GM23338 (cell line): Measurements from ENCODE around the gene MRC2. TPM values are rescaled to one million over a fixed set of nuclear protein-coding genes. Genes with fewer than 3 reads are reported as not detected.

Experiments used
- ATAC-seq: fragments of 200-7000 bp; cut with Tn5 transposase; 3 replicates; pipeline ENCODE4 v1.9.1; 2020
- DNase-seq: peaks from one replicate; pipeline ENCODE4 v3.0.0-alpha.2; 2015; ENCODE audit warnings: low spot score
- H2AFZ ChIP-seq: fragments of 200-600 bp; sonication (generic); 2 replicates; pipeline ENCODE4 v1.8.0; 2016; ENCODE audit warnings: antibody characterized with exemption, mild to moderate bottlenecking, moderate library complexity
- H3F3A ChIP-seq: fragments of 200-600 bp; sonication (generic); replicated peaks from 2 replicates; pipeline ENCODE4 v1.8.0; 2017; ENCODE audit warnings: antibody characterized with exemption, mixed run types, low read depth
- H3K27ac ChIP-seq: fragments of 200-600 bp; sonication (generic); 2 replicates; pipeline ENCODE4 v1.6.1; 2016; ENCODE audit warnings: low read depth
- H3K27me3 ChIP-seq: fragments of 200-600 bp; sonication (generic); 2 replicates; pipeline ENCODE4 v1.8.0; 2016; ENCODE audit warnings: mild to moderate bottlenecking, mixed run types, moderate library complexity; ENCODE audit not compliant: insufficient read depth
- H3K36me3 ChIP-seq: fragments of 200-600 bp; sonication (generic); 2 replicates; pipeline ENCODE4 v1.8.0; 2016; ENCODE audit warnings: mild to moderate bottlenecking; ENCODE audit not compliant: insufficient read depth
- H3K4me1 ChIP-seq: fragments of 200-600 bp; sonication (generic); 2 replicates; pipeline ENCODE4 v1.8.0; 2016; ENCODE audit warnings: mild to moderate bottlenecking, moderate library complexity; ENCODE audit not compliant: insufficient read depth
- H3K4me2 ChIP-seq: fragments of 200-600 bp; sonication (generic); 2 replicates; pipeline ENCODE4 v1.7.1; 2017; ENCODE audit warnings: mixed run types
- H3K4me3 ChIP-seq: fragments of 200-600 bp; sonication (generic); 2 replicates; pipeline ENCODE4 v1.6.1; 2016; ENCODE audit warnings: mixed run types
- H3K79me2 ChIP-seq: fragments of 200-600 bp; sonication (generic); replicated peaks from 2 replicates; pipeline ENCODE4 v1.8.0; 2017; ENCODE audit warnings: mild to moderate bottlenecking; ENCODE audit not compliant: insufficient read depth
- H3K9me2 ChIP-seq: fragments of 200-600 bp; sonication (generic); 2 replicates; pipeline ENCODE4 v1.8.0; 2017; ENCODE audit not compliant: insufficient read depth
- H4K20me1 ChIP-seq: fragments of 200-600 bp; sonication (generic); replicated peaks from 2 replicates; pipeline ENCODE4 v1.8.0; 2017; ENCODE audit warnings: mild to moderate bottlenecking; ENCODE audit not compliant: insufficient read depth
- H3K27ac Mint-ChIP-seq: 2 replicates; pipeline ENCODE4 v1.8.0; 2020; ENCODE audit warnings: inconsistent platforms, mild to moderate bottlenecking, moderate library complexity, mixed read lengths
- H3K27me3 Mint-ChIP-seq: 3 replicates; pipeline ENCODE4 v1.8.0; 2022; ENCODE audit warnings: low read depth, mild to moderate bottlenecking, moderate library complexity, mixed read lengths, inconsistent platforms; ENCODE audit not compliant: insufficient read depth, poor library complexity
- H3K36me3 Mint-ChIP-seq: 3 replicates; pipeline ENCODE4 v1.8.0; 2021; ENCODE audit warnings: low read depth, mild to moderate bottlenecking, inconsistent platforms, moderate library complexity, mixed read lengths
- H3K4me1 Mint-ChIP-seq: 3 replicates; pipeline ENCODE4 v1.8.0; 2020; ENCODE audit warnings: mild to moderate bottlenecking, inconsistent platforms, mixed read lengths
- H3K4me3 Mint-ChIP-seq: 3 replicates; pipeline ENCODE4 v1.8.0; 2021; ENCODE audit warnings: moderate library complexity, mild to moderate bottlenecking, inconsistent platforms, mixed read lengths
- H3K9me3 Mint-ChIP-seq: 3 replicates; pipeline ENCODE4 v1.8.0; 2020; ENCODE audit warnings: moderate library complexity, mild to moderate bottlenecking, inconsistent platforms, mixed read lengths
- CREB1 ChIP-seq: fragments of 250-450 bp; sonication (Bioruptor Pico); IDR thresholded peaks from 2 replicates; pipeline ENCODE4 v1.5.0; 2020; ENCODE audit warnings: low read depth, mild to moderate bottlenecking, moderate library complexity
- EZH2 ChIP-seq: fragments of 200-600 bp; sonication (generic); IDR thresholded peaks from one replicate; pipeline ENCODE4 v1.8.0; 2017; ENCODE audit warnings: antibody characterized with exemption, mild to moderate bottlenecking, low read depth; ENCODE audit not compliant: unreplicated experiment
- EZH2phosphoT487 ChIP-seq: fragments of 200-600 bp; sonication (generic); IDR thresholded peaks from one replicate; pipeline ENCODE4 v1.8.1; 2018; ENCODE audit warnings: antibody characterized with exemption; ENCODE audit not compliant: unreplicated experiment
- JUNB ChIP-seq: IDR thresholded peaks from one replicate; pipeline ENCODE4 v1.6.1; 2016; ENCODE audit warnings: antibody characterized with exemption; ENCODE audit not compliant: unreplicated experiment
- NANOG ChIP-seq: IDR thresholded peaks from 2 replicates; pipeline ENCODE4 v1.6.1; 2016; ENCODE audit warnings: antibody characterized with exemption, borderline replicate concordance
- POLR2AphosphoS5 ChIP-seq: IDR thresholded peaks from 2 replicates; pipeline ENCODE4 v1.6.1; 2016; ENCODE audit warnings: antibody characterized with exemption, low read depth
- STAT1 ChIP-seq: IDR thresholded peaks from one replicate; pipeline ENCODE4 v1.6.1; 2016; ENCODE audit warnings: antibody characterized with exemption; ENCODE audit not compliant: unreplicated experiment
- ZNF114 ChIP-seq: fragments of 250-450 bp; sonication (Bioruptor Pico); IDR thresholded peaks from 2 replicates; pipeline ENCODE4 v1.5.0; 2020; ENCODE audit warnings: mild to moderate bottlenecking, moderate library complexity
- ZNF331 ChIP-seq: fragments of 250-450 bp; sonication (Bioruptor Pico); IDR thresholded peaks from 2 replicates; pipeline ENCODE4 v1.5.0; 2020; ENCODE audit warnings: low read depth, mild to moderate bottlenecking, moderate library complexity
- polyA plus RNA-seq: library from polyadenylated mRNA; unstranded; fragments of >200 nt; fragmentation: Nextera tagmentation; extraction: Ambion mirVana; gene quantifications from 2 replicates; pipeline ENCODE4 v1.2.1, GENCODE V29; 2016
- total RNA-seq: library from RNA; depleted of rRNA; stranded (reverse); fragments of >200 nt; shearing (Covaris generic); gene quantifications from 2 replicates; pipeline ENCODE4 v1.2.3, GENCODE V29; 2014
- TF ChIP-seq, protein P1 (sequence below): IDR thresholded peaks from 2 replicates; pipeline ENCODE4 v1.6.1; 2016; ENCODE audit warnings: antibody characterized with exemption
- TF ChIP-seq, protein P2 (sequence below): fragments of 250-450 bp; sonication (Bioruptor Pico); IDR thresholded peaks from 2 replicates; pipeline ENCODE4 v1.5.0; 2020; ENCODE audit warnings: mild to moderate bottlenecking, moderate library complexity
- TF ChIP-seq, protein P3 (sequence below): IDR thresholded peaks from one replicate; pipeline ENCODE4 v1.6.1; 2018; ENCODE audit warnings: antibody characterized with exemption; ENCODE audit not compliant: unreplicated experiment
- TF ChIP-seq, protein P4 (sequence below), 2 experiments: fragments of 200-600 bp in 1 of 2; sonication (generic) in 1 of 2; conservative IDR thresholded peaks; 2 replicates each; pipeline versions ENCODE4 v1.5.1 to v1.6.1; 2016 to 2017; ENCODE audit warnings: antibody characterized with exemption in 2 of 2, low read depth in 2 of 2, mild to moderate bottlenecking in 2 of 2, moderate library complexity in 1 of 2

The MRC2 gene
- total and polyA plus RNA-seq, 2 experiments from 2014 or later: 8.0 to 38.6 TPM

DNA sequence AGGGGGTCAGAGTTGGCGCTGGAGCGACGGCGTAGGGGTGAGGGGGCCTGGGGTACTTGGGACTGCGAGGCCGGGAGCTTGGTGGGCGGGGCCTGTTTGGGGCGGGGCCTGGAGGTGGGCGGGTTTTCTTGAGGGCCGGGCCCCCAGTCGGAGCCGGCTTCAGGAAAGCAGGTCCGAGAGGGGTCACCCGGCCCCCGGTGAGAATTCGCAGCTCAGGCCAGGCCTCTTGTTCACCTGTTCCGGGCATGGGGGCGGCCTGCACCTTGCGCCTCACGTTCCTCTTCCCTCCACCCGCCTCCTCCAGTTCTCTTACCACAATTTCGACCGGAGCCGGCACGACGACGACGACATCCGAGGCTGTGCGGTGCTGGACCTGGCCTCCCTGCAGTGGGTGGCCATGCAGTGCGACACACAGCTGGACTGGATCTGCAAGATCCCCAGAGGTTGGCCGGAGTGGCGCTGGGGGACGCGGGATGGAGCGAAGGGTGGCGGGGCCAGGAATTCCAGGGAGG lies 52.5 kb downstream of the MRC2 start:
- ATAC-seq: peak; percentile 83
- Mint-ChIP-seq H3K4me3 (no peak overlapping the region), H3K36me3 (peaks cover 11% of the 10 kb centered on the region), H3K9me3 (no peaks in the 10 kb centered on the region), H3K4me1 (0 out of 3 replicates have a peak, but pooled peaks cover 3% of the 10 kb centered on the region), H3K27me3 (no peaks in the 10 kb centered on the region), H3K27ac (no peak overlapping the region)
- Histone ChIP-seq H4K20me1 (no peaks in the 10 kb centered on the region), H3F3A (no peaks in the 10 kb centered on the region), H3K4me3 (no peak overlapping the region), H3K4me1 (no peaks in the 10 kb centered on the region), H3K4me2 (no peak overlapping the region), H3K27ac (no peak overlapping the region), H3K27me3 (no peaks in the 10 kb centered on the region), H3K36me3 (peaks cover 4% of the 10 kb centered on the region), H2AFZ (no peak overlapping the region), H3K9me2 (no peaks in the 10 kb centered on the region), H3K79me2 (no peaks in the 10 kb centered on the region)
- TF ChIP-seq STAT1: no peak
- TF ChIP-seq ZNF114: no peak
- TF ChIP-seq POLR2AphosphoS5: no peak
- TF ChIP-seq, protein P1, sequence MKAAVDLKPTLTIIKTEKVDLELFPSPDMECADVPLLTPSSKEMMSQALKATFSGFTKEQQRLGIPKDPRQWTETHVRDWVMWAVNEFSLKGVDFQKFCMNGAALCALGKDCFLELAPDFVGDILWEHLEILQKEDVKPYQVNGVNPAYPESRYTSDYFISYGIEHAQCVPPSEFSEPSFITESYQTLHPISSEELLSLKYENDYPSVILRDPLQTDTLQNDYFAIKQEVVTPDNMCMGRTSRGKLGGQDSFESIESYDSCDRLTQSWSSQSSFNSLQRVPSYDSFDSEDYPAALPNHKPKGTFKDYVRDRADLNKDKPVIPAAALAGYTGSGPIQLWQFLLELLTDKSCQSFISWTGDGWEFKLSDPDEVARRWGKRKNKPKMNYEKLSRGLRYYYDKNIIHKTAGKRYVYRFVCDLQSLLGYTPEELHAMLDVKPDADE: no peak
- TF ChIP-seq, protein P2, sequence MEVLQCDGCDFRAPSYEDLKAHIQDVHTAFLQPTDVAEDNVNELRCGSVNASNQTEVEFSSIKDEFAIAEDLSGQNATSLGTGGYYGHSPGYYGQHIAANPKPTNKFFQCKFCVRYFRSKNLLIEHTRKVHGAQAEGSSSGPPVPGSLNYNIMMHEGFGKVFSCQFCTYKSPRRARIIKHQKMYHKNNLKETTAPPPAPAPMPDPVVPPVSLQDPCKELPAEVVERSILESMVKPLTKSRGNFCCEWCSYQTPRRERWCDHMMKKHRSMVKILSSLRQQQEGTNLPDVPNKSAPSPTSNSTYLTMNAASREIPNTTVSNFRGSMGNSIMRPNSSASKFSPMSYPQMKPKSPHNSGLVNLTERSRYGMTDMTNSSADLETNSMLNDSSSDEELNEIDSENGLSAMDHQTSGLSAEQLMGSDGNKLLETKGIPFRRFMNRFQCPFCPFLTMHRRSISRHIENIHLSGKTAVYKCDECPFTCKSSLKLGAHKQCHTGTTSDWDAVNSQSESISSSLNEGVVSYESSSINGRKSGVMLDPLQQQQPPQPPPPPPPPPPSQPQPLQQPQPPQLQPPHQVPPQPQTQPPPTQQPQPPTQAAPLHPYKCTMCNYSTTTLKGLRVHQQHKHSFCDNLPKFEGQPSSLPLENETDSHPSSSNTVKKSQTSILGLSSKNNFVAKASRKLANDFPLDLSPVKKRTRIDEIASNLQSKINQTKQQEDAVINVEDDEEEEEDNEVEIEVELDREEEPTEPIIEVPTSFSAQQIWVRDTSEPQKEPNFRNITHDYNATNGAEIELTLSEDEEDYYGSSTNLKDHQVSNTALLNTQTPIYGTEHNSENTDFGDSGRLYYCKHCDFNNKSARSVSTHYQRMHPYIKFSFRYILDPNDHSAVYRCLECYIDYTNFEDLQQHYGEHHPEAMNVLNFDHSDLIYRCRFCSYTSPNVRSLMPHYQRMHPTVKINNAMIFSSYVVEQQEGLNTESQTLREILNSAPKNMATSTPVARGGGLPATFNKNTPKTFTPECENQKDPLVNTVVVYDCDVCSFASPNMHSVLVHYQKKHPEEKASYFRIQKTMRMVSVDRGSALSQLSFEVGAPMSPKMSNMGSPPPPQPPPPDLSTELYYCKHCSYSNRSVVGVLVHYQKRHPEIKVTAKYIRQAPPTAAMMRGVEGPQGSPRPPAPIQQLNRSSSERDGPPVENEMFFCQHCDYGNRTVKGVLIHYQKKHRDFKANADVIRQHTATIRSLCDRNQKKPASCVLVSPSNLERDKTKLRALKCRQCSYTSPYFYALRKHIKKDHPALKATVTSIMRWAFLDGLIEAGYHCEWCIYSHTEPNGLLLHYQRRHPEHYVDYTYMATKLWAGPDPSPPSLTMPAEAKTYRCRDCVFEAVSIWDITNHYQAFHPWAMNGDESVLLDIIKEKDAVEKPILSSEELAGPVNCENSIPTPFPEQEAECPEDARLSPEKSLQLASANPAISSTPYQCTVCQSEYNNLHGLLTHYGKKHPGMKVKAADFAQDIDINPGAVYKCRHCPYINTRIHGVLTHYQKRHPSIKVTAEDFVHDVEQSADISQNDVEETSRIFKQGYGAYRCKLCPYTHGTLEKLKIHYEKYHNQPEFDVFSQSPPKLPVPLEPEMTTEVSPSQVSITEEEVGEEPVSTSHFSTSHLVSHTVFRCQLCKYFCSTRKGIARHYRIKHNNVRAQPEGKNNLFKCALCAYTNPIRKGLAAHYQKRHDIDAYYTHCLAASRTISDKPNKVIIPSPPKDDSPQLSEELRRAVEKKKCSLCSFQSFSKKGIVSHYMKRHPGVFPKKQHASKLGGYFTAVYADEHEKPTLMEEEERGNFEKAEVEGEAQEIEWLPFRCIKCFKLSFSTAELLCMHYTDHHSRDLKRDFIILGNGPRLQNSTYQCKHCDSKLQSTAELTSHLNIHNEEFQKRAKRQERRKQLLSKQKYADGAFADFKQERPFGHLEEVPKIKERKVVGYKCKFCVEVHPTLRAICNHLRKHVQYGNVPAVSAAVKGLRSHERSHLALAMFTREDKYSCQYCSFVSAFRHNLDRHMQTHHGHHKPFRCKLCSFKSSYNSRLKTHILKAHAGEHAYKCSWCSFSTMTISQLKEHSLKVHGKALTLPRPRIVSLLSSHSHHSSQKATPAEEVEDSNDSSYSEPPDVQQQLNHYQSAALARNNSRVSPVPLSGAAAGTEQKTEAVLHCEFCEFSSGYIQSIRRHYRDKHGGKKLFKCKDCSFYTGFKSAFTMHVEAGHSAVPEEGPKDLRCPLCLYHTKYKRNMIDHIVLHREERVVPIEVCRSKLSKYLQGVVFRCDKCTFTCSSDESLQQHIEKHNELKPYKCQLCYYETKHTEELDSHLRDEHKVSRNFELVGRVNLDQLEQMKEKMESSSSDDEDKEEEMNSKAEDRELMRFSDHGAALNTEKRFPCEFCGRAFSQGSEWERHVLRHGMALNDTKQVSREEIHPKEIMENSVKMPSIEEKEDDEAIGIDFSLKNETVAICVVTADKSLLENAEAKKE: no peak
- TF ChIP-seq EZH2: no peak
- no peak for TF ChIP-seq ZNF331 (CRISPR knock-in tag)
- TF ChIP-seq EZH2phosphoT487: no peak
- TF ChIP-seq, protein P3, sequence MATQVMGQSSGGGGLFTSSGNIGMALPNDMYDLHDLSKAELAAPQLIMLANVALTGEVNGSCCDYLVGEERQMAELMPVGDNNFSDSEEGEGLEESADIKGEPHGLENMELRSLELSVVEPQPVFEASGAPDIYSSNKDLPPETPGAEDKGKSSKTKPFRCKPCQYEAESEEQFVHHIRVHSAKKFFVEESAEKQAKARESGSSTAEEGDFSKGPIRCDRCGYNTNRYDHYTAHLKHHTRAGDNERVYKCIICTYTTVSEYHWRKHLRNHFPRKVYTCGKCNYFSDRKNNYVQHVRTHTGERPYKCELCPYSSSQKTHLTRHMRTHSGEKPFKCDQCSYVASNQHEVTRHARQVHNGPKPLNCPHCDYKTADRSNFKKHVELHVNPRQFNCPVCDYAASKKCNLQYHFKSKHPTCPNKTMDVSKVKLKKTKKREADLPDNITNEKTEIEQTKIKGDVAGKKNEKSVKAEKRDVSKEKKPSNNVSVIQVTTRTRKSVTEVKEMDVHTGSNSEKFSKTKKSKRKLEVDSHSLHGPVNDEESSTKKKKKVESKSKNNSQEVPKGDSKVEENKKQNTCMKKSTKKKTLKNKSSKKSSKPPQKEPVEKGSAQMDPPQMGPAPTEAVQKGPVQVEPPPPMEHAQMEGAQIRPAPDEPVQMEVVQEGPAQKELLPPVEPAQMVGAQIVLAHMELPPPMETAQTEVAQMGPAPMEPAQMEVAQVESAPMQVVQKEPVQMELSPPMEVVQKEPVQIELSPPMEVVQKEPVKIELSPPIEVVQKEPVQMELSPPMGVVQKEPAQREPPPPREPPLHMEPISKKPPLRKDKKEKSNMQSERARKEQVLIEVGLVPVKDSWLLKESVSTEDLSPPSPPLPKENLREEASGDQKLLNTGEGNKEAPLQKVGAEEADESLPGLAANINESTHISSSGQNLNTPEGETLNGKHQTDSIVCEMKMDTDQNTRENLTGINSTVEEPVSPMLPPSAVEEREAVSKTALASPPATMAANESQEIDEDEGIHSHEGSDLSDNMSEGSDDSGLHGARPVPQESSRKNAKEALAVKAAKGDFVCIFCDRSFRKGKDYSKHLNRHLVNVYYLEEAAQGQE: no peak
- TF ChIP-seq, protein P4, sequence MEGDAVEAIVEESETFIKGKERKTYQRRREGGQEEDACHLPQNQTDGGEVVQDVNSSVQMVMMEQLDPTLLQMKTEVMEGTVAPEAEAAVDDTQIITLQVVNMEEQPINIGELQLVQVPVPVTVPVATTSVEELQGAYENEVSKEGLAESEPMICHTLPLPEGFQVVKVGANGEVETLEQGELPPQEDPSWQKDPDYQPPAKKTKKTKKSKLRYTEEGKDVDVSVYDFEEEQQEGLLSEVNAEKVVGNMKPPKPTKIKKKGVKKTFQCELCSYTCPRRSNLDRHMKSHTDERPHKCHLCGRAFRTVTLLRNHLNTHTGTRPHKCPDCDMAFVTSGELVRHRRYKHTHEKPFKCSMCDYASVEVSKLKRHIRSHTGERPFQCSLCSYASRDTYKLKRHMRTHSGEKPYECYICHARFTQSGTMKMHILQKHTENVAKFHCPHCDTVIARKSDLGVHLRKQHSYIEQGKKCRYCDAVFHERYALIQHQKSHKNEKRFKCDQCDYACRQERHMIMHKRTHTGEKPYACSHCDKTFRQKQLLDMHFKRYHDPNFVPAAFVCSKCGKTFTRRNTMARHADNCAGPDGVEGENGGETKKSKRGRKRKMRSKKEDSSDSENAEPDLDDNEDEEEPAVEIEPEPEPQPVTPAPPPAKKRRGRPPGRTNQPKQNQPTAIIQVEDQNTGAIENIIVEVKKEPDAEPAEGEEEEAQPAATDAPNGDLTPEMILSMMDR (conservative IDR thresholded peaks at IDR 0.05; ENCODE audit: low read depth in 2 of 2): no peak
- no peak for TF ChIP-seq NANOG
- no peak for TF ChIP-seq JUNB
- no peak for TF ChIP-seq CREB1 (CRISPR knock-in tag)
- DNase-seq: peak; percentile 47
